IPS-18a (cell line): Measurements from ENCODE around the gene MEX3D.

ENCODE experiments used
- H3K27ac ChIP-seq: one replicate; pipeline ENCODE4 v1.5.1; 2013; ENCODE audit warnings: low read length
- H3K27me3 ChIP-seq: one replicate; pipeline ENCODE4 v1.6.1; 2013; ENCODE audit warnings: mild to moderate bottlenecking, low read length; ENCODE audit not compliant: control insufficient read depth, insufficient read depth
- H3K36me3 ChIP-seq: one replicate; pipeline ENCODE4 v1.6.1; 2013; ENCODE audit warnings: low read depth, low read length; ENCODE audit not compliant: control insufficient read depth
- H3K4me1 ChIP-seq: one replicate; pipeline ENCODE4 v1.6.1; 2013; ENCODE audit warnings: low read depth, low read length; ENCODE audit not compliant: control insufficient read depth
- H3K4me3 ChIP-seq: one replicate; pipeline ENCODE4 v1.5.1; 2013; ENCODE audit warnings: low read length
- H3K9ac ChIP-seq: one replicate; pipeline ENCODE4 v1.6.1; 2013; ENCODE audit warnings: mild to moderate bottlenecking, low read length, moderate library complexity
- H3K9me3 ChIP-seq: one replicate; pipeline ENCODE4 v1.6.1; 2013; ENCODE audit warnings: low read depth, low read length; ENCODE audit not compliant: control insufficient read depth

MEX3D gene

GRCh38 chr19:1510807-1511206 lies 57.3 kb downstream of the MEX3D start:
- peaks cover 58% of the 10 kb centered on the region for H3K27me3 ChIP-seq
- no peak overlapping the region for H3K4me3 ChIP-seq
- no peak overlapping the region for H3K9ac ChIP-seq
- no peaks in the 10 kb centered on the region for H3K36me3 ChIP-seq
- no peaks in the 10 kb centered on the region for H3K9me3 ChIP-seq
- H3K27ac ChIP-seq = no peak overlapping the region
- H3K4me1 ChIP-seq = no peaks in the 10 kb centered on the region

GRCh38 chr19:1510442-1510806 lies 57.7 kb downstream of the MEX3D start:
- H3K27me3 ChIP-seq = peaks cover 59% of the 10 kb centered on the region
- no peak overlapping the region for H3K4me3 ChIP-seq
- no peaks in the 10 kb centered on the region for H3K36me3 ChIP-seq
- H3K4me1 ChIP-seq = no peaks in the 10 kb centered on the region
- H3K9me3 ChIP-seq = no peaks in the 10 kb centered on the region
- no peak overlapping the region for H3K27ac ChIP-seq
- H3K9ac ChIP-seq = no peak overlapping the region

GRCh38 chr19:1509602-1510441 lies 58.3 kb downstream of the MEX3D start:
- H3K9me3 ChIP-seq = no peaks in the 10 kb centered on the region
- H3K4me1 ChIP-seq = no peaks in the 10 kb centered on the region
- no peak overlapping the region for H3K9ac ChIP-seq
- H3K36me3 ChIP-seq = no peaks in the 10 kb centered on the region
- H3K4me3 ChIP-seq = no peak overlapping the region
- H3K27ac ChIP-seq = no peak overlapping the region
- H3K27me3 ChIP-seq = peaks cover 59% of the 10 kb centered on the region

GRCh38 chr19:1508507-1508856 lies 59.6 kb downstream of the MEX3D start:
- H3K27me3 ChIP-seq = peaks cover 59% of the 10 kb centered on the region
- no peaks in the 10 kb centered on the region for H3K9me3 ChIP-seq
- no peaks in the 10 kb centered on the region for H3K36me3 ChIP-seq
- H3K4me1 ChIP-seq = no peaks in the 10 kb centered on the region
- no peak overlapping the region for H3K9ac ChIP-seq
- no peak overlapping the region for H3K27ac ChIP-seq
- peak overlapping the region; percentile 46 for H3K4me3 ChIP-seq

- H3K36me3 ChIP-seq = no peaks in the 10 kb centered on the region
- H3K4me1 ChIP-seq = no peaks in the 10 kb centered on the region
- no peak overlapping the region for H3K9ac ChIP-seq
- H3K4me3 ChIP-seq = peak overlapping the region; percentile 70
- no peaks in the 10 kb centered on the region for H3K9me3 ChIP-seq
- H3K27me3 ChIP-seq = peaks cover 61% of the 10 kb centered on the region
- no peak overlapping the region for H3K27ac ChIP-seq
These were observed 60.2 kb downstream of the MEX3D start for GRCh38 chr19:1507763-1508506.

- peaks cover 59% of the 10 kb centered on the region for H3K27me3 ChIP-seq
- H3K9ac ChIP-seq = no peak overlapping the region
- no peaks in the 10 kb centered on the region for H3K9me3 ChIP-seq
- no peaks in the 10 kb centered on the region for H3K36me3 ChIP-seq
- H3K4me1 ChIP-seq = no peaks in the 10 kb centered on the region
- H3K27ac ChIP-seq = no peak overlapping the region
- peak overlapping the region; percentile 70 for H3K4me3 ChIP-seq
These were observed 60.9 kb downstream of the MEX3D start for GRCh38 chr19:1507192-1507660.

- Histone ChIP-seq H3K36me3 (no peaks in the 10 kb centered on the region), H3K27ac (no peak overlapping the region), H3K9me3 (no peaks in the 10 kb centered on the region), H3K4me3 (no peak overlapping the region), H3K9ac (no peak overlapping the region), H3K4me1 (no peaks in the 10 kb centered on the region), H3K27me3 (peaks cover 49% of the 10 kb centered on the region)
These were observed 61.9 kb downstream of the MEX3D start for GRCh38 chr19:1505991-1506881.

GRCh38 chr19:1505012-1505411 lies 63.1 kb downstream of the MEX3D start:
- Histone ChIP-seq H3K9me3 (no peaks in the 10 kb centered on the region), H3K27me3 (peaks cover 37% of the 10 kb centered on the region), H3K9ac (no peak overlapping the region), H3K36me3 (no peaks in the 10 kb centered on the region), H3K4me3 (no peak overlapping the region), H3K27ac (no peak overlapping the region), H3K4me1 (no peaks in the 10 kb centered on the region)
